ENCODE data around the gene PPP2R5D. TPM values are rescaled to one million over a fixed set of nuclear protein-coding genes. Genes with fewer than 3 reads are reported as not detected.

Gene PPP2R5D
- total and polyA plus RNA-seq, 2 experiments from 2014 or later = 30.8 to 35.2 TPM

GRCh38 chr6:42971746-42972327 lies 12.5 kb upstream of the PPP2R5D start:
- peaks cover 13% of the 10 kb centered on the region for H3K79me2 ChIP-seq
- no peak overlapping the region for H2AFZ ChIP-seq
- no peak overlapping the region for H3K27ac ChIP-seq
- H3K9me2 ChIP-seq (replicated peaks; ENCODE audit: insufficient read depth) = no peaks in the 10 kb centered on the region
- 89% methylated on average over 3 of the region's 3 CpGs for WGBS (ENCODE audit: low lambda C conversion rate, missing lambda C conversion rate)
- H4K20me1 ChIP-seq (ENCODE audit: insufficient read depth, poor library complexity, severe bottlenecking) = no peaks in the 10 kb centered on the region
- H3K4me2 ChIP-seq = no peak overlapping the region
- TF ChIP-seq CTCF (IDR thresholded peaks at IDR 0.05; ENCODE audit: poor library complexity) (no peak), EZH2 (IDR thresholded peaks at IDR 0.05; ENCODE audit: borderline replicate concordance) (no peak), EZH2phosphoT487 (IDR thresholded peaks at IDR 0.05; ENCODE audit: low read depth, severe bottlenecking, unreplicated experiment) (no peak)
- no peaks in the 10 kb centered on the region for H3K9me3 ChIP-seq (ENCODE audit: low read depth)
- H3K36me3 ChIP-seq (replicated peaks; ENCODE audit: insufficient read depth, low read depth) = no peaks in the 10 kb centered on the region
- no peak for DNase-seq (ENCODE audit: low spot score)
- H3K27me3 ChIP-seq = no peaks in the 10 kb centered on the region
- H3K4me3 ChIP-seq = no peak overlapping the region
- H3K4me1 ChIP-seq (ENCODE audit: insufficient read depth) = no peaks in the 10 kb centered on the region

- Histone ChIP-seq H3K4me1 (ENCODE audit: insufficient read depth) (peaks cover 11% of the 10 kb centered on the region), H2AFZ (no peak overlapping the region), H3K4me3 (no peak overlapping the region), H3K4me2 (no peak overlapping the region), H3K79me2 (peaks cover 33% of the 10 kb centered on the region), H3K36me3 (replicated peaks; ENCODE audit: insufficient read depth, low read depth) (no peaks in the 10 kb centered on the region), H4K20me1 (ENCODE audit: insufficient read depth, poor library complexity, severe bottlenecking) (no peaks in the 10 kb centered on the region), H3K9me2 (replicated peaks; ENCODE audit: insufficient read depth) (no peaks in the 10 kb centered on the region), H3K27me3 (no peaks in the 10 kb centered on the region), H3K9me3 (ENCODE audit: low read depth) (no peaks in the 10 kb centered on the region), H3K27ac (no peak overlapping the region)
- TF ChIP-seq CTCF (IDR thresholded peaks at IDR 0.05; ENCODE audit: poor library complexity) = no peak
- no peak for TF ChIP-seq EZH2phosphoT487 (IDR thresholded peaks at IDR 0.05; ENCODE audit: low read depth, severe bottlenecking, unreplicated experiment)
- TF ChIP-seq EZH2 (IDR thresholded peaks at IDR 0.05; ENCODE audit: borderline replicate concordance) = no peak
- DNase-seq (ENCODE audit: low spot score) = no peak
- 89% methylated on average over 3 of the region's 3 CpGs for WGBS (ENCODE audit: low lambda C conversion rate, missing lambda C conversion rate)
Measured at GRCh38 chr6:42973926-42974325, 10.4 kb upstream of the PPP2R5D start.

GRCh38 chr6:42974919-42975505 lies 9.4 kb upstream of the PPP2R5D start:
- Histone ChIP-seq H4K20me1 (ENCODE audit: insufficient read depth, poor library complexity, severe bottlenecking) (no peaks in the 10 kb centered on the region), H3K27me3 (no peaks in the 10 kb centered on the region), H3K9me2 (replicated peaks; ENCODE audit: insufficient read depth) (no peaks in the 10 kb centered on the region), H3K27ac (no peak overlapping the region), H3K4me2 (no peak overlapping the region), H3K79me2 (peaks cover 33% of the 10 kb centered on the region), H3K4me1 (ENCODE audit: insufficient read depth) (peaks cover 11% of the 10 kb centered on the region), H3K4me3 (no peak overlapping the region), H3K9me3 (ENCODE audit: low read depth) (no peaks in the 10 kb centered on the region), H3K36me3 (replicated peaks; ENCODE audit: insufficient read depth, low read depth) (no peaks in the 10 kb centered on the region), H2AFZ (no peak overlapping the region)
- 91% methylated on average over 5 of the region's 5 CpGs for WGBS (ENCODE audit: low lambda C conversion rate, missing lambda C conversion rate)
- no peak for TF ChIP-seq EZH2phosphoT487 (IDR thresholded peaks at IDR 0.05; ENCODE audit: low read depth, severe bottlenecking, unreplicated experiment)
- no peak for TF ChIP-seq EZH2 (IDR thresholded peaks at IDR 0.05; ENCODE audit: borderline replicate concordance)
- no peak for TF ChIP-seq CTCF (IDR thresholded peaks at IDR 0.05; ENCODE audit: poor library complexity)
- no peak for DNase-seq (ENCODE audit: low spot score)
